SHP77 treated with DMSO at 0.1 percent for 48 hours (cell line): ENCODE results near the gene IRF8.

Source experiments
- DNase-seq: peaks from one replicate; lab custom pipeline; 2025; lab: John Stamatoyannopoulos, UW

Gene IRF8

DNA sequence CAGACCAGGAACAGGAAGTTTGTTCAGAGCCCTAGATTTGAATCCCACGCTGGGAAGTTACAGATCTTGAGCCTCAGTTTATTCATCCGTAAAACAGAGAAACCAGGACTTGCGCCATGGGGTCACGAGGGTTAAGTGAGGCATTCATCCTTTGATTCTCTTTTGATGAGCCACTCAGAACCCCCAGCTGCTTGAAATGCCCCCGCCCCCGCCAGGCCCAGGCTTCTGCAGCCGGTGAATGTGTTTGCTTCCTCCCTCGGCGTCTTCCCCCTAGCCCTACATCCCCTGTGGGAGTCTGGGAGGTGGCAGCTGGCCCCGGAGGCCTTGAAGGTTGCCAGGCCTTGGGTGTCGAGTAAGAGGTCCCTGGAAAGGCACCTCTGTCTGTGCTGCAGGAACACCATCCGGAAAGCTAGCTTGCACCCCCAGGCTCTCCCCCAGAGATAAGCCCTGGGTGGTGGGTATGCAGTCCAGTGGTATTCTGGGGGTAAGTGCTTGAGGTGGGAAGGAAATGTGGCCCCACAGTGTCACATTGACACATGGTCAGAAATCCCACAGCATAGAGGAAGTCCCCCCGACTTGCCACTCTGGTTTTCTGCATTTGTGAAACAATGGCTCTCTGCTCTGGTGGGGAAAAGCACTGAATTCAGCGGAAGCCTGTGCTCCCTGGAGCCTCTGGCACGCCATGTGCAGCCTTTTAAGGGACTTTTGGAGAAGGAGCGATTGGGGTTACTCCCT is 14.9 kb downstream of the IRF8 start:
- no peak for DNase-seq

- DNase-seq: no peak
Measured at GRCh38 chr16:85914423-85914794, 15.4 kb downstream of the IRF8 start.

DNA sequence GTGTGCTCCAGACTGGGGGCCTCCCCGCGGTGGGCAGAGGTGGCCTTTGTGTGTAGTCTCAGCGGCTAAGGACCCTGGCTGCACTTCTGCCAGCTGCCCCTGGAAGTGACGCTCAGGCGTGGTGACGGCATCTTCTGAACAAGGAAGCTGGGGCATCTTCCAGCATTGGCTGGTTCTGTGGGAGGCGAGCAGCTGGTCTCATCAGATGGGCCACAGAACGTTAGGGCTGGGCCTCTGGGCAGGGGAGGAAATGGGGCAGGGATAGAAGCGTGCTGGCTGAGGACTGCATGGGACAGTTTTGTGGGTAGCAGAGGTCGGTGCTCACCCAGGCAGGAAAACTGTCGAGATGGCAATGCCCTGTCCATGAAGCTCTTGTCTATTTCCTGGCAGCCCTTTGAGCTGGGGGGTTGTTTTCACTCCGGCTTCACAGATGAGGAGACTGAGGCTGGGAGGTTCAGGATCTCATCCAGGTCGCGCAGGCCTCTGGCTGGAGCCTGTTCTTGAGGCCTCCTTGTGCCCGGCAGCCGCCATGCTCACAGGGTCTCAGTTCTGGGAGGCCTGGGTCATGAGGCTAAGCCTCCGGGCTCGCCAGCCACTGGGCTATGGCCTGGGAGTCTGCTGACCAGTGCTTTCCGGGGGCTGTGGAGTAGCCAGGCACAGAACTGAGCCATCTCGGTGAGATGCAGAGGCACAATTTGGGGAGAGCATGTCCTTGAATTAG is 16.3 kb downstream of the IRF8 start:
- no peak for DNase-seq

GRCh38 chr16:85916141-85916890 is 17.4 kb downstream of the IRF8 start:
- DNase-seq: no peak

DNA sequence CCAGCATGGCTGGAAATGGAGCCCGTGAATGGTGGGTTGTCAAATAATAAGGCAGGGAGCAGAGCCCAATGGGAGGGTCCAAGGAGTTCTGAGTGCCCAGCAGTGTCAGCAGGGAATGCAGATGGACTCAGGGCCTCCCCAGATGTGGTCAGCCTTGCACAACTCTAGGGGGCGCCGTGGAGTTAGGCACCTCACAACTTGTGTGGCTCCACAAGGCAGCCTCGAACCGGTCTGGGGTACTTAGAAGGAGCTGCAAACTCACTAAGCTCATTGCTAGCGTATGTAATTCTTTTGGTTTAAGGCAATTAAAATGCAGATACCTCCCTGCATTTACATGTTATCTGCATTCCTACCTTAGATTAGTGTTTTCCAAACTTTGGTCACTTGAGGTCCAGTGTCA is 18.1 kb downstream of the IRF8 start:
- DNase-seq: no peak

DNA sequence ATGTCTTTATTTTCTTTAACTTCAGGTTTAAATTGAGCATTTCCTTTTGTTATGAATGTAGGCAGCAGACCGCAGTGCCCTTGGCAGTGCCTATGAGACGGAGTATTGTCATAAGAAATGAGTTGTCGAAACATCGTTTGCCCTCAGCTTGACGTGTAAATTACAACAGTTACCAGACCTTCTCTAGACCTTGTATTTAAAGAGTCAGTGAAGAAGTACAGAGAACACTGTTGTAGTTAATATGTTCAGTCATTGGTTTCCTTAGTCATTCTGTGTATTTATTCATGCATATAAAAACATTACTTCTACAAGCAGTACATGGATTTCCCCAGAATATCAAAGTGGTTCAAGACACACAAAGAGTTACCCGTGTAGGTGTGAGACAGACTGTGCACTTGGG is 19.0 kb downstream of the IRF8 start:
- no peak for DNase-seq

DNA sequence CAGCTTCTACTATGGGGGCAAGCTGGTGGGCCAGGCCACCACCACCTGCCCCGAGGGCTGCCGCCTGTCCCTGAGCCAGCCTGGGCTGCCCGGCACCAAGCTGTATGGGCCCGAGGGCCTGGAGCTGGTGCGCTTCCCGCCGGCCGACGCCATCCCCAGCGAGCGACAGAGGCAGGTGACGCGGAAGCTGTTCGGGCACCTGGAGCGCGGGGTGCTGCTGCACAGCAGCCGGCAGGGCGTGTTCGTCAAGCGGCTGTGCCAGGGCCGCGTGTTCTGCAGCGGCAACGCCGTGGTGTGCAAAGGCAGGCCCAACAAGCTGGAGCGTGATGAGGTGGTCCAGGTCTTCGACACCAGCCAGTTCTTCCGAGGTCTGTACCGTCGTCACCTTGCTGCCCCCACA is 19.5 kb downstream of the IRF8 start:
- no peak for DNase-seq

DNA sequence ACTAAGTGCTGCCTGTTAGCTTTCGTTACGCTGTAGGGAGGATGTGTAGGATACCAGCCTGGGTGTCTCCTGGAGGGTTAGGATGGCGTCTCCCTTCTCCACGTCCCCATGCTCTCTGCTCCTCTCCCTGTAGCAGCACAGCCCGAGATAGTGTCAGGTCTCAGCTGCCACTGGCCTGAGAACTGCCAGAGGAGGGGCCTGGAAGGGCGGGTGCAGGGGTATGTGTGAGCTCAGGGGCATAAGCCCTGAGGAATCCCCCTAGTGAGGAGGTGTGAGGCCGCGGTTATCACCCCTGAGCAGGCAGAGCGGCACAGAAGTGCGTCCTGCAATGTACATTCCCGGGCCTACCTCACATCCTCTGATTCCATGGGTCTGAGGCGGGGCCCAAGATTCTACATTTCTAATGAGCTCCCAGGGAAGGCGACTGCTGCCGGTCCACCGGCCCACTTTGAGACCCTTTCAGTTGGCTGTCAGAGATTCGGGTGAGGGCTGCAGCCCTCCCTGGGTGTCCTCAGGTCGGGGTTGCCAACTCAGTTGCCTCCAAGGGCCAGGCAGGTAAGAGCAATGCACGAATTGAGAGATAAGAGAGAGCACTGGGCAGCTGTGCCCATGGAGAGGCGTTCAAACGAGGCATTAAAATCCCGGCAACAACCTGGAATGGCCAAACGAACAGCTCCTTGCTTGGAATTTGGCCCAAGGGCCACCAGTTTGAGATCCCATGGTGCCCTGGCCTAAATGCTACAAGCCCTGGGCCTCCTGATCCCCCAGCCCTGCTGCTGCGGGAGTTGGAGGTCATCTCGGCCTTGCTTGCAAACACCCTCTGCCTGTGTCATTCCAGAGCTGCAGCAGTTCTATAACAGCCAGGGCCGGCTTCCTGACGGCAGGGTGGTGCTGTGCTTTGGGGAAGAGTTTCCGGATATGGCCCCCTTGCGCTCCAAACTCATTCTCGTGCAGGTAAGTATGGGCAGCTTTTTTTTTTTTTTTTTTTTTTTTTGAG is 20.6 kb downstream of the IRF8 start:
- DNase-seq: no peak

DNA sequence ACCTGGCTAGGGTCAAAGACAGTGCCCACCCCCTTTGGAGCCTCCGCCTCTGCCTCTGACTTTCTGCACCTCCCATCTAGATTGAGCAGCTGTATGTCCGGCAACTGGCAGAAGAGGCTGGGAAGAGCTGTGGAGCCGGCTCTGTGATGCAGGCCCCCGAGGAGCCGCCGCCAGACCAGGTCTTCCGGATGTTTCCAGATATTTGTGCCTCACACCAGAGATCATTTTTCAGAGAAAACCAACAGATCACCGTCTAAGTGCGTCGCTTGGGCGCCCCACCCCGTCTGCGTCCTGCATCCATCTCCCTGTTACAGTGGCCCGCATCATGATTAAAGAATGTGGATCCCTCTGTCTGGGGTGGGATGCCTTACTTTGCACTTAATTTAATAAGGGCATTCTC is 22.1 kb downstream of the IRF8 start:
- no peak for DNase-seq

GRCh38 chr16:85923153-85924021 is 24.4 kb downstream of the IRF8 start:
- DNase-seq: no peak

DNA sequence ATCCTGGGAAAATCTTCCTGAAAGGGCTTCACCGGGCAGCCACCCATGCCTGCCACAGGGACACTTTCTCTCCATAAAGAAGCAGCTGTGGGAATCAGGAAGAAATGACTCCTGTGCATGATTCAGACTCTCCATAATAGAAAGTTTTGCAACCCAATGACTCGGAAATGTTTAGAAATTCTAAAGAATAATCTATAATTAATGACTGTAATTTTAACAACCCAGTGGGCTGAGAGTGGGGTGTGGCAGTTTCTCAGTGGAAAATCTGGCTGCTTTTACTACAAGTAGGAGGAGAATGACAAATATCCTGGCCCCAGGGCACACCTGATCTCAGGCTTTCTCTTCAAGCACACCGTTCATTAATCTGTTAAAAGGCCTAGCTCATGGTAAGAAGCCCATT is 25.7 kb downstream of the IRF8 start:
- no peak for DNase-seq

DNA sequence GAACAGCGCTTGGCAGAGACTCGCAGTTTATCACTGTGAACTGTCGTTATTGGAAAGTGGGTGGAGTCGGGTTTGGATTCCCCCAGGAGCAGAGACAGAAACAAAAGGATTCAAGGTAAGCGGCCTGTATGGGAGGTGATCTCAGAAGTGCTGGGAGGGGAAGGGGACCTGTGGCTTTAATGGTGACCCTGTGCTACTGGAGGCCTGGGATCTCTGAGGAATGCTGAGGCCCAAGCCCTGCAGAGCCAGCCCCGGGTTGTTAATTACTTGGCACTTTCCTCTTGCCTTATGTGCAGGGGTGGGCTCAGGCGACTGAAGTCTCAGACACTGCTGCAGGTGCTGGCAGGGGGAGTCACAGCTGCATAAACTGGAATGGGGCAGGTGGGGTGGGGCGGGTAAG is 27.4 kb downstream of the IRF8 start:
- no peak for DNase-seq

DNA sequence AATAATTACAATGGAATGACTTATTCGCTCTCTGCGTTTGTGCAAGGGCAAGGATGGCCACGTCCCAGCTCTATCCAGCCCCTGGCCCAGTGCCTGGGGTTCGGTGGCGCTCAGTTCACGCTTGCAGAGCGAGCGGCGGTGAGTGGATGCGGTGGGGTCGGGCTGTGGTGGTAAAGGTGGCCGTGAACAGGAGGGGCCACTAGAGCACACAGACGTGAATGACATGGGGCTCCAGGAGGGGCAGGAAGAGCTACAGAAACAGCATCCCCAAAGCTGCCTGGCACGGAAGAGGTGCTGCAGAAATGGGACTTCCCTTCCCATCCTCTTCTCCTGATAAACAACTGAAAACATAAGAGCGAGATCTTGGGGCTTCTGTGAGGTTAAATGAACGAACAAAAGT is 28.4 kb downstream of the IRF8 start:
- DNase-seq: no peak

DNA sequence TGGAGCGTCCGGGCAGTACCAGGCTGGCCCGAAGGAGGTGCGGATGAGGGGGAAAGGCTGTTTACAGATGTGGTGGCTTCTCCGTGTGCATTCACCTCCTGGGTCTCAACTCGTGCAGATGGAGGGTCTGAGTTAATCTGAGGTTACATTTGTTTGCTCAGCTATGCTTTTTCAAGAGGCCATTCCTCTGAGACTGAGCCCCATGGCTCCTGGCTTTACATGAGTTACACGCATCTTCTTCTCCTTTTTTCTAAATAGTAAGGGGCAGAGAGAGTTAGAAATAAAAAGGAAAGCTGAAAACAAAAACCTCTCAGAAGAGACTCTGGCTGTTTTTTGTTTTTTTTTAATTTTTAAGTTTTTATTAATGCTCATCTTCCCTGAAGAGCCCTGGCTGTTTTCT is 29.0 kb downstream of the IRF8 start:
- no peak for DNase-seq

- DNase-seq: no peak
Measured at GRCh38 chr16:85928401-85928820, 29.4 kb downstream of the IRF8 start.

GRCh38 chr16:85929259-85929721 is 30.3 kb downstream of the IRF8 start:
- no peak for DNase-seq

DNA sequence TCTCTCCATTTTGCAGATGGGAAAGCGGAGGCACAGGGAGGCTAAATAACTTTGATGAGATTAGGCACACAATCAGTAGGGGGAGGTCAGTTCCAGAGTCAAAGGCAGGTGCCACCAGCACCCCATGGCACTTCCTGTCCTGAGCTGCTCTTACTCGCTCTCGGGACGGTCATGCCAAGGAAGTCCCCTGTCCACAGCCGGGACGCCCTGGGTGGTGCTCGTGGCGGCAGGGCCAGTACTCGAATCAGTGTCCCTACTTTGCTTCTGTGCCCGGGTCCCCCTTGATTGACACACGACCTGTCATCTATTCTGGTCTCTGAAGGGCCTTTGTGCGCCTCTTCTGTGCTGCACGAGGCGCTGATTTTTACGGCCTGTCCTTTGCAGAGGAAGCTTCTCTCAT is 31.3 kb downstream of the IRF8 start:
- no peak for DNase-seq

DNA sequence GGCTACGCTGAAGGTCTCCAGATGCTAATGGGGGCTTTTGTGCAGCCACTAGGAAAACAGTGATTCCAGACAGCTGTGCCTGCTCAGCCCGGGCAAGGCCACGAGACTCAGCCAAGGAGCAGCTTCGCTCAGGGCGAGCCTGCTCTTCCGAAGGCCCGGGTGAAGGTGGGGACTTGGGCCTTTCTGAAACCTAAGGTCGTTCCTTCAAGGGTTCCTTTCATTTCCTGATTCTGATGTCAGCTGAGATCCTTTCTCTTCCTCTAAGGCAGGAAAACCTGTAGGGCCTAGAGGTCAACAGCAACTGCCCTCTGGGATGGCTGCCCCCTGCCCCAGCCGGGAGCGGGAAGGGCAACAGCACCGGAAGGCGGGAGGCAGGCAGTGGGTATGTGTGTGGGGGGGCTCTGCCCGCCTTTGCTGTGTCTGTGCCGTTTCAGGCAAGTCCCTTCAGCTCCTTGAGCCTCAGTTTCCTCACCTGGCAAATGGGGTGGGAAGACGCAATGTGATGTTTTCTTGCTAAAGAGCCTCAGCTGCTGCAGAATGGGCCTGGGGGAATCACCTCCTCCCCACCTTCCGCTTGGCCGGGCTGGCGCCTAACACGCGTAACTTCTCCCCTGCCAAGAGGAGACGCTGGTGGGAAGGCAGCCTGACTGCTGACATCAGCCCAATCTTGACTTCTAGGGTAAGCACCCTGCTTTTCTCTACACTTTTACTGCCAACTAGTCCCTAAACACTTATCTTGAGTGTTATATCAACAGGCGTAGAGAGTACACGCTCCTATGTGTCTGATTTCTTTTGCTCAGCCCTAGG is 32.8 kb downstream of the IRF8 start:
- DNase-seq: no peak

- no peak for DNase-seq
Measured at GRCh38 chr16:85934210-85934609, 35.2 kb downstream of the IRF8 start.

DNA sequence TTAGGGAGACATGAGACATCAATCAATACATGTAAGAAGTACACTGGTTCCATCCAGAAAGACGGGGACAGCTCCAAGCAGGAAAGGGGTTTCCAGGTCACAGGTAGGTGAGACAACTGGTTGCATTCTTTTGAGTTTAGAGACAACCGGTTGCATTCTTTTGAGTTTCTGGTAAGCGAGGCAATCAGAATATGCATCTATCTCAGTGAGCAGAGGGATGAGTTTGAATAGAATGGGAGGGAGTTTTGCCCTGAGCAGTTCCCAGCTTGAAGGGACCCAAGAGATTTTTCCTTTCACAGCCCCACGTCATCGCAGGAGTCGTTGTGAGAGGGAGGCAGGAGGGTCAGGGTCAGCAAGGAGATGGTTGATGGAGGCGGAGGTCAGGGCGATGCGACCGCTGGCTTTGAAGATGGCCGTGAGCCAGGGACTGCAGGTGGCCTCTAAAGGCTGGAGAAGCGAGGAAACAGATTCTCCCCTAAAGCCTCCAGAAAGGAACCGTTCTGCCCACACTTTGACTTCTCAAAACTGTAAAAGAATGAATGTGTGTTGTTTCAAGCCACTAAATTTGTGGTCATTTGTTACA is 36.5 kb downstream of the IRF8 start:
- no peak for DNase-seq
